HepG2 (cell line): Measurements from ENCODE around the gene WDR62. TPM values are rescaled to one million over a fixed set of nuclear protein-coding genes. Genes with fewer than 3 reads are reported as not detected.

Experiments used
- HMG20B ChIP-seq: conservative IDR thresholded peaks from 2 replicates; pipeline ENCODE4 v1.6.1; 2016; ENCODE audit warnings: missing genetic modification reagents, missing compliant biosample characterization
- ISL2 ChIP-seq: sonication (generic); formaldehyde crosslinking; IDR thresholded peaks from 2 replicates; pipeline ENCODE4 v1.5.0; 2020; ENCODE audit warnings: missing genetic modification reagents
- JUN ChIP-seq: sonication (generic); formaldehyde crosslinking; IDR thresholded peaks from 2 replicates; pipeline ENCODE4 v1.4.0; 2020; ENCODE audit warnings: mild to moderate bottlenecking, missing genetic modification reagents
- KDM5B ChIP-seq: sonication (generic); formaldehyde crosslinking; IDR thresholded peaks from 2 replicates; pipeline ENCODE4 v1.4.0; 2020; ENCODE audit warnings: missing genetic modification reagents, mild to moderate bottlenecking, borderline replicate concordance
- MAX ChIP-seq: IDR thresholded peaks from 2 replicates; pipeline ENCODE4 v1.6.1; 2012; ENCODE audit warnings: inconsistent platforms
- MTF1 ChIP-seq: sonication (generic); formaldehyde crosslinking; IDR thresholded peaks from 2 replicates; pipeline ENCODE4 v1.5.0; 2020; ENCODE audit warnings: missing genetic modification reagents
- NFKBIZ ChIP-seq: IDR thresholded peaks from 2 replicates; pipeline ENCODE4 v1.6.1; 2018; ENCODE audit warnings: missing genetic modification reagents, missing compliant biosample characterization
- PAF1 ChIP-seq: IDR thresholded peaks from 2 replicates; pipeline ENCODE4 v1.6.1; 2016; ENCODE audit warnings: missing genetic modification reagents, missing compliant biosample characterization
- SMC3 ChIP-seq: IDR thresholded peaks from 2 replicates; pipeline ENCODE4 v1.6.1; 2011; ENCODE audit warnings: low read length, improper control_type of control experiment
- TOE1 ChIP-seq: sonication (generic); formaldehyde crosslinking; IDR thresholded peaks from 2 replicates; pipeline ENCODE4 v1.4.0; 2020; ENCODE audit warnings: mild to moderate bottlenecking, missing genetic modification reagents
- U2AF1 ChIP-seq: fragments of 200-400 bp; formaldehyde crosslinking; optimal IDR thresholded peaks from 2 replicates; pipeline ENCODE3; 2017; ENCODE audit warnings: mild to moderate bottlenecking, low read depth, low read length
- USF2 ChIP-seq, 2 experiments: sonication (generic) in 1 of 2; formaldehyde crosslinking in 1 of 2; IDR thresholded peaks; 2 replicates each; pipeline versions ENCODE4 v1.5.1 to v1.6.1; 2011 to 2020; ENCODE audit warnings: borderline replicate concordance in 1 of 2, low read depth in 1 of 2, low read length in 1 of 2, mild to moderate bottlenecking in 1 of 2, missing genetic modification reagents in 1 of 2, moderate library complexity in 1 of 2
- ZBTB7A ChIP-seq: sonication (generic); formaldehyde crosslinking; IDR thresholded peaks from 2 replicates; pipeline ENCODE4 v1.8.0; 2022; ENCODE audit warnings: mild to moderate bottlenecking, missing genetic modification reagents
- ZFP41 ChIP-seq: sonication (generic); formaldehyde crosslinking; IDR thresholded peaks from 2 replicates; pipeline ENCODE4 v1.4.0; 2020; ENCODE audit warnings: mild to moderate bottlenecking, missing genetic modification reagents, borderline replicate concordance
- ZHX2 ChIP-seq, 2 experiments: sonication (generic) in 1 of 2; formaldehyde crosslinking in 1 of 2; IDR thresholded peaks; 2 replicates each; pipeline versions ENCODE4 v1.6.1 to v1.9.0; 2014 to 2022; ENCODE audit warnings: antibody characterized with exemption in 1 of 2, borderline replicate concordance in 1 of 2, inconsistent platforms in 1 of 2, low read depth in 1 of 2, missing genetic modification reagents in 1 of 2
- ZMAT3 ChIP-seq: sonication (generic); formaldehyde crosslinking; conservative IDR thresholded peaks from 2 replicates; pipeline ENCODE4 v1.7.0; 2021; ENCODE audit warnings: missing genetic modification reagents
- ZNF225 ChIP-seq: sonication (generic); formaldehyde crosslinking; IDR thresholded peaks from 2 replicates; pipeline ENCODE4 v1.4.0; 2020; ENCODE audit warnings: mild to moderate bottlenecking, missing genetic modification reagents
- ZNF512 ChIP-seq: sonication (generic); formaldehyde crosslinking; IDR thresholded peaks from 2 replicates; pipeline ENCODE4 v1.4.0; 2020; ENCODE audit warnings: mild to moderate bottlenecking, missing genetic modification reagents
- ZNF709 ChIP-seq: sonication (generic); formaldehyde crosslinking; IDR thresholded peaks from 2 replicates; pipeline ENCODE4 v1.5.0; 2020; ENCODE audit warnings: mild to moderate bottlenecking, missing genetic modification reagents
- polyA plus RNA-seq, 8 experiments: library from polyadenylated mRNA; depleted of rRNA in 3 of 8; stranded (reverse) in 7 of 8; unstranded in 1 of 8; fragments of >200 nt; fragmentation: Illumina TruSeq in 4 of 8; extraction: Trizol in 4 of 8; gene quantifications; 2 replicates each; pipeline versions ENCODE4 v1.2.1 to v1.2.3, GENCODE V29; 2011 to 2016; ENCODE audit warnings: low read depth in 4 of 8, missing spikeins in 1 of 8, mixed read lengths in 1 of 8; ENCODE audit not compliant: insufficient read depth in 1 of 8
- total RNA-seq, 5 experiments: library from RNA; depleted of rRNA; stranded (reverse); fragments of >200 nt; fragmentation: Illumina TruSeq; extraction: Trizol; gene quantifications; 2 replicates each; pipeline ENCODE4 v1.2.3, GENCODE V29; 2016; ENCODE audit warnings: low read depth in 1 of 5

Gene WDR62
- total and polyA plus RNA-seq, 2 of the 13 experiments (the other 11 are each of a cell fraction or from before 2014, with no cell fraction given): 5.8 to 12.5 TPM

- no peak; the same call in 1 of the 2 replicates for TF ChIP-seq ZFP41
- TF ChIP-seq MTF1: no peak
- TF ChIP-seq ZMAT3: peak; percentile 74
- no peak for TF ChIP-seq PAF1 (CRISPR knock-in tag)
- TF ChIP-seq ISL2 (CRISPR knock-in tag): peak; percentile 72
- no peak for TF ChIP-seq HMG20B
- TF ChIP-seq MAX: peak; percentile 92
- TF ChIP-seq ZBTB7A (CRISPR knock-in tag): 0 out of 2 replicates have a peak, but pooled peaks have one; percentile 18
- 0 out of 2 replicates have a peak, but pooled peaks have one; percentile 18 for TF ChIP-seq NFKBIZ (CRISPR knock-in tag)
- TF ChIP-seq USF2 (IDR thresholded peaks at IDR 0.05; ENCODE audit: low read depth, low read length): peak; percentile 100
- TF ChIP-seq USF2 (CRISPR knock-in tag; IDR thresholded peaks at IDR 0.05; ENCODE audit: borderline replicate concordance): peak; percentile 100
- TF ChIP-seq U2AF1: peak; percentile 59
- peak; percentile 89 for TF ChIP-seq KDM5B (CRISPR knock-in tag)
- TF ChIP-seq JUN: 0 out of 2 replicates have a peak, but pooled peaks have one; percentile 14
- 0 out of 2 replicates have a peak, but pooled peaks have one; percentile 68 for TF ChIP-seq ZHX2 (IDR thresholded peaks at IDR 0.05; ENCODE audit: low read depth)
- 0 out of 2 replicates have a peak, but pooled peaks have one; percentile 55 for TF ChIP-seq ZHX2 (CRISPR knock-in tag; IDR thresholded peaks at IDR 0.05; ENCODE audit: borderline replicate concordance)
- TF ChIP-seq TOE1 (CRISPR knock-in tag): no peak; the same call in 1 of the 2 replicates
- no peak for TF ChIP-seq SMC3
- 0 out of 2 replicates have a peak, but pooled peaks have one; percentile 42 for TF ChIP-seq ZNF225 (CRISPR knock-in tag)
- peak; percentile 79; the same call in 1 of the 2 replicates for TF ChIP-seq ZNF709 (CRISPR knock-in tag)
- no peak for TF ChIP-seq ZNF512 (CRISPR knock-in tag)
Measured at GRCh38 chr19:36054119-36054732, 471 bp upstream of the WDR62 start, which contains the start of gene THAP8 (continued).
